ENCODE results near the gene MYO5A. TPM values are rescaled to one million over a fixed set of nuclear protein-coding genes. Genes with fewer than 3 reads are reported as not detected.
"Not testable (repeated sequence)": the region's sequence is repeated elsewhere in the genome, so short reads cannot be mapped to it uniquely, and the experiment has no call there.

Gene MYO5A
- total and polyA plus RNA-seq, 10 of the 15 experiments (the other 5 are each of a cell fraction or from before 2014, with no cell fraction given), result 4.2 to 42.9 (median 31.1) TPM

DNA sequence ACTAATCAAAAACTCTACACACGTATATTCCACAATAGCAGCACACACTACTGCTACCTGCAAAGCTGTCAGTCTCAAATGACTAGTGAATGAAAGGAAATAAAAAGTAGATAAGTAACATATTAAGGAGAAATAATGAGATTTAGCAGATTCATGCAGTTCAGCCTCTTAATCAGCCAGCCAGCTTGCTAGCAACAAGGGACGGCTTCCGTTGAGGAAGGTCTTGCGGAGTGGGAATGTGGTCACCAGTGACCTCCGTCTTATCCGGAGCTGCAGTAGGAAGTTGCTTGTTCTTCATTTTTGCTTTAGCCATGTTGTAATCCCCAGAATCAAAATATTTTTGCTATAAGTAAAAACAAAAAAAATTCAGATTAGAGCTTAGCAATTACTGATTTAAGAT lies 23.1 kb upstream of the MYO5A start (continued):
- TF ChIP-seq MEF2A (IDR thresholded peaks at IDR 0.05; ENCODE audit: insufficient read depth, low read depth, low read length) (no peak), RAD21 (IDR thresholded peaks at IDR 0.05; ENCODE audit: insufficient read depth, low read depth, low read length) (no peak), USF2 (IDR thresholded peaks at IDR 0.05; ENCODE audit: borderline replicate concordance, low read depth, low read length) (no peak), MXI1 (IDR thresholded peaks at IDR 0.05; ENCODE audit: low read depth, low read length) (no peak), HCFC1 (IDR thresholded peaks at IDR 0.05; ENCODE audit: low read length) (no peak), MYC (IDR thresholded peaks at IDR 0.05; ENCODE audit: insufficient read depth, insufficient read length, insufficient replicate concordance, low read length, severe bottlenecking) (no peak), SRF (IDR thresholded peaks at IDR 0.05; ENCODE audit: low read depth in 2 of 2, low read length in 2 of 2) (no peak), BHLHE40 (IDR thresholded peaks at IDR 0.05; ENCODE audit: borderline replicate concordance in 1 of 2, low read depth in 2 of 2, low read length in 1 of 2) (no peak), RELA (IDR thresholded peaks at IDR 0.05; ENCODE audit: borderline replicate concordance, partially characterized antibody) (no peak)

GRCh38 chr15:52551186-52551585 lies 22.5 kb upstream of the MYO5A start:
- H3K9me3 ChIP-seq (replicated peaks; ENCODE audit: control insufficient read depth, insufficient read depth, low read length); ATAC-seq; FAIRE-seq; H3K4me3 ChIP-seq; in situ Hi-C loops (cut with MboI); H3K9ac ChIP-seq (ENCODE audit: control insufficient read depth, insufficient read depth, low read length); H4K20me1 ChIP-seq (ENCODE audit: control insufficient read depth, insufficient read depth); H3K27ac ChIP-seq (ENCODE audit: control insufficient read depth, insufficient read depth); BruUV-seq (replicated peaks); intact Hi-C loops (cut with micrococcal nuclease; ENCODE audit: unreplicated experiment); H3K27me3 ChIP-seq (replicated peaks in 1 of 2; ENCODE audit: control insufficient read depth in 2 of 2, insufficient read depth in 2 of 2, low read length in 1 of 2); H3K4me2 ChIP-seq (ENCODE audit: control insufficient read depth, insufficient read depth); H3K4me1 ChIP-seq (ENCODE audit: control insufficient read depth, insufficient read depth, low read length); DNase-seq (ENCODE audit: low read depth, low spot score); H2AFZ ChIP-seq (ENCODE audit: control insufficient read depth, low read depth, low read length): not testable (repeated sequence)
- 100% methylated on average over 1 of the region's 1 CpG for WGBS (ENCODE audit: insufficient coverage, insufficient replicate concordance, low lambda C conversion rate, missing lambda C conversion rate)
- ChIA-PET CTCF (interaction anchor here (1.1 to 5.6 kb wide), 3 partner anchors 11 to 87 kb away, joined by 3 to 37 read pairs (median 3); no protein-coding TSS in a partner anchor), POLR2A (interaction anchor here (0.6 to 1.0 kb wide), 2 partner anchors 9 to 471 kb away, joined by 3 read pairs; no protein-coding TSS in a partner anchor), RAD21 (ENCODE audit: unreplicated experiment) (interaction anchor here (2.6 kb wide), 1 partner anchor 14 kb away, joined by 7 read pairs; no protein-coding TSS in a partner anchor), SMC1A (ENCODE audit: uncharacterized antibody, unreplicated experiment) (interaction anchor here (0.8 to 5.4 kb wide), 7 partner anchors 8 to 84 kb away, joined by 3 to 45 read pairs (median 4); no protein-coding TSS in a partner anchor)
- Histone ChIP-seq H3K79me2 (ENCODE audit: control insufficient read depth, insufficient read depth, low read length) (peaks cover 28% of the 10 kb centered on the region), H3K36me3 (ENCODE audit: control insufficient read depth in 2 of 2, insufficient read depth in 2 of 2, low read length in 1 of 2) (peaks cover 10 to 22% of the 10 kb centered on the region in 2 experiments)
